Ishikawa (cell line): ENCODE data around the gene DNTTIP2.

Experiments used
- CEBPB ChIP-seq: IDR thresholded peaks from 2 replicates; pipeline ENCODE4 v1.6.1; 2012
- CREB1 ChIP-seq: IDR thresholded peaks from 2 replicates; pipeline ENCODE4 v1.6.1; 2012; ENCODE audit warnings: low read depth
- EGR1 ChIP-seq: IDR thresholded peaks from 2 replicates; pipeline ENCODE4 v1.6.1; 2012
- EP300 ChIP-seq: IDR thresholded peaks from 2 replicates; pipeline ENCODE4 v1.6.1; 2012; ENCODE audit warnings: borderline replicate concordance
- FOXM1 ChIP-seq: IDR thresholded peaks from 2 replicates; pipeline ENCODE4 v1.6.1; 2012; ENCODE audit warnings: low read depth, borderline replicate concordance
- NFIC ChIP-seq: IDR thresholded peaks from 2 replicates; pipeline ENCODE4 v1.6.1; 2012
- RAD21 ChIP-seq: IDR thresholded peaks from 2 replicates; pipeline ENCODE4 v1.6.1; 2012; ENCODE audit warnings: low read depth
- TAF1 ChIP-seq: IDR thresholded peaks from 2 replicates; pipeline ENCODE4 v1.6.1; 2012; ENCODE audit warnings: low read depth, mild to moderate bottlenecking
- YY1 ChIP-seq: IDR thresholded peaks from 2 replicates; pipeline ENCODE4 v1.6.1; 2012; ENCODE audit warnings: low read depth
- ZBTB7A ChIP-seq: IDR thresholded peaks from 2 replicates; pipeline ENCODE4 v1.6.1; 2012; ENCODE audit warnings: low read depth
- TF ChIP-seq, protein P1 (sequence below): IDR thresholded peaks from 2 replicates; pipeline ENCODE4 v1.6.1; 2012
- TF ChIP-seq, protein P2 (sequence below): IDR thresholded peaks from 2 replicates; pipeline ENCODE4 v1.6.1; 2012; ENCODE audit warnings: low read depth, mild to moderate bottlenecking
- TF ChIP-seq, protein P3 (sequence below): IDR thresholded peaks from 2 replicates; pipeline ENCODE4 v1.6.1; 2012

DNA sequence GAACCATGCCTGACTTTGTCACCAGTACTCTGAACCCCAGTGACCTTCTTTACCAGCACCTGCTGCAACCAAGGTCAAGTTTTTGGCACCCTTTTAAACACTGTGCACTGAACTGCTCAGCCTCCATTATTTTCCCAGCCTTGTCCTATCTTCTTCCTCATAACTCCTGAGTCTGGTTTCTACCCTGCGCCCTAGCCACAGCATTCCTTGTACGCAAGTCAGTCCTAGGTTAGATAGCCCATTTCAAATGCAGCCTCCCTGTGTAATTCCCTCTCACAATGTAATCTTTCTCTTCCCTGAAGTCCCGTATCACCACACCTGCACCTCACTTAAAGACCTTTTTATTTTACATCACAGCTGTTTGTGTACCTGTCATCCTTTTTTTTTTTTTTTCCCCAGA, 37.2 kb downstream of the DNTTIP2 start:
- TF ChIP-seq EP300 = no peak
- TF ChIP-seq TAF1 = no peak
- TF ChIP-seq, protein P1, sequence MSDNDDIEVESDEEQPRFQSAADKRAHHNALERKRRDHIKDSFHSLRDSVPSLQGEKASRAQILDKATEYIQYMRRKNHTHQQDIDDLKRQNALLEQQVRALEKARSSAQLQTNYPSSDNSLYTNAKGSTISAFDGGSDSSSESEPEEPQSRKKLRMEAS = no peak
- TF ChIP-seq NFIC = no peak
- no peak for TF ChIP-seq FOXM1
- TF ChIP-seq YY1 = no peak
- TF ChIP-seq, protein P2, sequence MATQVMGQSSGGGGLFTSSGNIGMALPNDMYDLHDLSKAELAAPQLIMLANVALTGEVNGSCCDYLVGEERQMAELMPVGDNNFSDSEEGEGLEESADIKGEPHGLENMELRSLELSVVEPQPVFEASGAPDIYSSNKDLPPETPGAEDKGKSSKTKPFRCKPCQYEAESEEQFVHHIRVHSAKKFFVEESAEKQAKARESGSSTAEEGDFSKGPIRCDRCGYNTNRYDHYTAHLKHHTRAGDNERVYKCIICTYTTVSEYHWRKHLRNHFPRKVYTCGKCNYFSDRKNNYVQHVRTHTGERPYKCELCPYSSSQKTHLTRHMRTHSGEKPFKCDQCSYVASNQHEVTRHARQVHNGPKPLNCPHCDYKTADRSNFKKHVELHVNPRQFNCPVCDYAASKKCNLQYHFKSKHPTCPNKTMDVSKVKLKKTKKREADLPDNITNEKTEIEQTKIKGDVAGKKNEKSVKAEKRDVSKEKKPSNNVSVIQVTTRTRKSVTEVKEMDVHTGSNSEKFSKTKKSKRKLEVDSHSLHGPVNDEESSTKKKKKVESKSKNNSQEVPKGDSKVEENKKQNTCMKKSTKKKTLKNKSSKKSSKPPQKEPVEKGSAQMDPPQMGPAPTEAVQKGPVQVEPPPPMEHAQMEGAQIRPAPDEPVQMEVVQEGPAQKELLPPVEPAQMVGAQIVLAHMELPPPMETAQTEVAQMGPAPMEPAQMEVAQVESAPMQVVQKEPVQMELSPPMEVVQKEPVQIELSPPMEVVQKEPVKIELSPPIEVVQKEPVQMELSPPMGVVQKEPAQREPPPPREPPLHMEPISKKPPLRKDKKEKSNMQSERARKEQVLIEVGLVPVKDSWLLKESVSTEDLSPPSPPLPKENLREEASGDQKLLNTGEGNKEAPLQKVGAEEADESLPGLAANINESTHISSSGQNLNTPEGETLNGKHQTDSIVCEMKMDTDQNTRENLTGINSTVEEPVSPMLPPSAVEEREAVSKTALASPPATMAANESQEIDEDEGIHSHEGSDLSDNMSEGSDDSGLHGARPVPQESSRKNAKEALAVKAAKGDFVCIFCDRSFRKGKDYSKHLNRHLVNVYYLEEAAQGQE = no peak
- no peak for TF ChIP-seq EGR1
- no peak for TF ChIP-seq ZBTB7A
- TF ChIP-seq, protein P3, sequence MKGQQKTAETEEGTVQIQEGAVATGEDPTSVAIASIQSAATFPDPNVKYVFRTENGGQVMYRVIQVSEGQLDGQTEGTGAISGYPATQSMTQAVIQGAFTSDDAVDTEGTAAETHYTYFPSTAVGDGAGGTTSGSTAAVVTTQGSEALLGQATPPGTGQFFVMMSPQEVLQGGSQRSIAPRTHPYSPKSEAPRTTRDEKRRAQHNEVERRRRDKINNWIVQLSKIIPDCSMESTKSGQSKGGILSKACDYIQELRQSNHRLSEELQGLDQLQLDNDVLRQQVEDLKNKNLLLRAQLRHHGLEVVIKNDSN = no peak
- TF ChIP-seq CEBPB = no peak
- TF ChIP-seq CREB1 = no peak
- TF ChIP-seq RAD21 = no peak
